ENCODE data around the gene MGRN1.

The MGRN1 gene

GRCh38 chr16:4675864-4676786 lies 51.5 kb downstream of the MGRN1 start:
- no peak for DNase-seq (ENCODE audit: low spot score)

DNA sequence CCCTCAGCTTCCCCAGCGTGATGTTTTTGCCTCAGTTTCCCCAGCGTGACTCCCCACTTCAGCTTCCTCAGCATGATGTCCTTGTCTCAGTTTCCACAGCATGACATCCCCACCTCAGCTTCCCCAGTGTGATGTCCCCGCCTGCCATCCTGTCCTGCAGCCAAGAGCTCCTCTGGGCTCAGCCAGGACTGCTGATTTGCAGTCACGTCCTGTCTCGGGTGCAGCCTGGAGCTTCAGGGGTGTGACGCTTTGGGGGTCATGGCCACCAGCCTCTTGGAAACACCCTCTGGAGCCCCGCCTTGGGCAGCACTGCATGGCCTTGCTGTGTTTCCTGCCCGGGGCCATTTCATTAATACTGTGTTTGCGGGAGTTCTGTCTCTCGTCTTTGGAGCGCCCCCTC lies 52.2 kb downstream of the MGRN1 start:
- no peak for DNase-seq (ENCODE audit: low spot score)

- no peak for DNase-seq (ENCODE audit: low spot score)
Measured at GRCh38 chr16:4677390-4677789, 52.8 kb downstream of the MGRN1 start.

- DNase-seq (ENCODE audit: low spot score), result no peak
Measured at GRCh38 chr16:4677994-4678393, 53.4 kb downstream of the MGRN1 start.

GRCh38 chr16:4678596-4678995 lies 54.0 kb downstream of the MGRN1 start:
- no peak for DNase-seq (ENCODE audit: low spot score)

DNA sequence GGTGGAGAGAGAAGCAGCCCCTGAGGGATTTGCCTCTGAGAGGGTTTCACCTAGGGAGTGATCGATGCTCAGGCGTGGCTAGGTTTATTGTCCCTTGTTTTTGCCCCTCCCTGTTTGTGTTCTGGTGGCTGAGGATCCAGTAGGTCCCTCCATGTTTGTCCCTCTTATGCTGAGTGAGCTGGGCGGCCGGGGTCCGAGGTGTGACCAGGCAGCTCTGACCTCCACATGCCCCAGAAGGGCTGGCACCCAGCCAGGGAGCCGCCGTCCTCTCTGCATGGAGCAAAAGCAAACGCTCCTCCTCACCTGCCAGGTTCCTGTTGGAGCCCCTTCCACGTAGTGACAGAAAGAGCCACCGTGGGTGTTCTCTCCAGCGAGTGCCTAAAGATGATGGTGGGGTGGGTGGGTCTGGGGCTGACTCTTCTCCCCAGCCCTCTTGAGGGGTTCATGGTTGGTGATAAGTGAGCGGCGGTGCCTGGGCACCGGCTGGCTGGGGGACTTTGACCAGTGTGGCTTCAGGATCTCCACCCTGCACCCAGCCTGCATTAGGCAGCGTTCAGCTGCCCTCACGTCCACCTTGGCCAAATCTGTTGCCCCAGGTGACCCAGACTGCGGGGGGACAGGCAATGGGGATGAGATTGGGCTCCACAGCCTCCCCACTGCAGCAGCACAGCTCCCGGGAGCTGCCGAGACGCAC lies 54.7 kb downstream of the MGRN1 start:
- DNase-seq (ENCODE audit: low spot score), result no peak

DNA sequence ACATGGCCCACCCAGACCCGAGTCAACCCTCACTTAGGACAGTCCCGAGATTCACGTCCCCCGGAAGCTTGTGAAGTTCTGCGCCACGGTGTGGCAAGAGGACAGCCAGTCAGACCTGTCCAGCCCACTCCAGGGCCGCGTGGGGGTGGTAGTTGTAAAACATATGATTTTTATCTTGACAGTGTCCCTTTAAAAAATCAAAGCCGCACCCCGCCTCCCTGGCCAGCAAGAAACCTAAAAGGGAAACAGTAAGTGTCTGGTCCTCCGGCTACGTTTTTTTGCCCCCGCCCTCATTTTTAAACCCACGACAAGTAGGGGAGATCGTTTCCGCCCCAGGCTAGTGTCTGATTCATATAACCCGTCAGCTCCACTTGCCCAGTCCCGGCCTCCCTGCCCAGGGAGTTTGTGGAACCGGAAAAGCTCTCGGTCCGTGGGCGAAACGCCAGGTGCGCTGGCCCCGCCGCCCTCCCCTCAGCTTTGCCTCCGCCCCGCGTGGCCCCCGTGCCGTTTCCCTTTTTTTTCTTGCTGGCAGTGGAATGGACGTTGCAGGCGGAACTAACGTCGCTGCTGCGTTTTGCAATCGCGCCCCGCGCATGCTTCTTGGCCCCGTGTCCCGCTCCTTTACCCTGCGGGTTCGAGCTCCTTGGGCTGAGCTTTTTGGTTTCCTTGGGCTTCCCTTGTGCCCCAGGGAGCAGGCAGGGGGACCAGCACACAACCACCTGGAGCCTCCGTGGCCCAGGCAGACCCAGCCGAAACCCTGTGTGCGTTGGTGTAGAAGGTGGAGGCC lies 55.4 kb downstream of the MGRN1 start:
- DNase-seq (ENCODE audit: low spot score), result no peak

GRCh38 chr16:4680673-4681470 lies 56.2 kb downstream of the MGRN1 start:
- DNase-seq (ENCODE audit: low spot score), result no peak

- no peak for DNase-seq (ENCODE audit: low spot score)
Measured at GRCh38 chr16:4681471-4682083, 57.0 kb downstream of the MGRN1 start.

- DNase-seq (ENCODE audit: low spot score), result no peak
Measured at GRCh38 chr16:4682084-4682591, 57.5 kb downstream of the MGRN1 start.

DNA sequence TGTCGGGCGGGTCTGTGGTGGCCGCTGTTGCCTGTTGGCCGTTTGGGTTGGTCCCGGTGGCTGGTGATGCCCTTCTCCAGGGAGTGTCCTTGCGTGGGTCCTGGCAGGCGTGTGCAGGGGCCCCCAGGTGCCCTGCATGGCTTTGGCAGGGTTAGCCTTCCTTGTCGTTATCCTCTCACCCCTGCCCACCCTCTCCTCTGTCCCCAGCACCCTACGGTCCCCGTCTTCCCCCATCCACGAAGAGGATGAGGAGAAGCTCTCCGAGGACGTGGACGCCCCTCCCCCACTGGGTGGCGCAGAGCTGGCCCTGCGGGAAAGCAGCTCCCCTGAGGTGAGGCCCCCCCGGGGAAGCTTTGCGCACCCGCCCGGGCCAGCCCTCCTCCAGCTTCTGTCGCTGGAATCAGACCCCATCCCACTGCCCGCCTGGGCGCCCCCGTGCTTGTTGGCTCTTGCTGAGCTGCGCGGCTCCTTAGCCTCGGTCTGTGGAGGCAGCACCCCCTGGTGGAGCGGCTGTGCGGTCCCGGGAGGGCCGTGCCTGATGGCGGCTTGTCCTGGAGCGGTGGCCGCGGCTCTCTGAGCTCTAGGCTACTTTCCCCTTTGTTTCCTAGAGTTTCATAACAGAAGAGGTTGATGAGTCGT lies 58.1 kb downstream of the MGRN1 start:
- DNase-seq (ENCODE audit: low spot score), result peak; percentile 67

DNA sequence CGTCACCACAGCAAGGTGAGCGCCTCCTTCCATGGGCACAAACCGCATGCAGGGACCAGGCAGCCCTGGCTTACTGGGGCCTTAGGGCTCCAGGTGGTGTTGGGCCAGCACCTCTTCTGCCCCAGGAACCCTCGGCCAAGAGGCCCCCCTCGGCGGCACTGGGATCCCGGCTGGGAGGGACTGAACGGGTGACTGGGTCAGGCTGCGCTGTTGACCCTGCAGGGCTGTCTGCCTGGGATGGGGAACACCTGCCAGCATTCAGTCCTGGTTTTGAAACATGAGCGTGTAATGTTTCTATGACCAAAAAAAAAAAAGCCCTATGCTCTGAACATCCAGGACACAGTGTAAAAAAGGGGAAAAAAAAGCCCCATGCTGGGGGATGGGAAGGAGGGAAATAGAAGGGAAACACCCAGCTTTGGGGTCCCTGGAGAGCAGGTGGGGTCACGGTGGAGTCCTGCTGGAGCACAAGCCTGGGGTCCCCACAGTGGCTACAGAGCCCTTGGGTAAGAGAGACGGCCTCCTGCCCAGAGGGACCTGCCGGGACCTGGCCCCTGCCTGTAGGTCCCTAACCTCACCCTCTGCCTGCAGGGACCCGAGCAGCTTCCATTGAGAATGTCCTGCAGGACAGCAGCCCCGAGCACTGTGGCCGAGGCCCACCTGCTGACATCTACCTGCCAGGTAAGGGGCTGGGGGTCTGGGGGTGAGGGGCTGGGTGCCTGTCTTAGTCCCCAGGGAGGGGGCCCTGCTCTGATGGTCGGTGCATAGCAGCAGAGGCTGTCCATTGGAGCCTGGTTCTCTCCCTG lies 58.8 kb downstream of the MGRN1 start:
- no peak for DNase-seq (ENCODE audit: low spot score)

DNA sequence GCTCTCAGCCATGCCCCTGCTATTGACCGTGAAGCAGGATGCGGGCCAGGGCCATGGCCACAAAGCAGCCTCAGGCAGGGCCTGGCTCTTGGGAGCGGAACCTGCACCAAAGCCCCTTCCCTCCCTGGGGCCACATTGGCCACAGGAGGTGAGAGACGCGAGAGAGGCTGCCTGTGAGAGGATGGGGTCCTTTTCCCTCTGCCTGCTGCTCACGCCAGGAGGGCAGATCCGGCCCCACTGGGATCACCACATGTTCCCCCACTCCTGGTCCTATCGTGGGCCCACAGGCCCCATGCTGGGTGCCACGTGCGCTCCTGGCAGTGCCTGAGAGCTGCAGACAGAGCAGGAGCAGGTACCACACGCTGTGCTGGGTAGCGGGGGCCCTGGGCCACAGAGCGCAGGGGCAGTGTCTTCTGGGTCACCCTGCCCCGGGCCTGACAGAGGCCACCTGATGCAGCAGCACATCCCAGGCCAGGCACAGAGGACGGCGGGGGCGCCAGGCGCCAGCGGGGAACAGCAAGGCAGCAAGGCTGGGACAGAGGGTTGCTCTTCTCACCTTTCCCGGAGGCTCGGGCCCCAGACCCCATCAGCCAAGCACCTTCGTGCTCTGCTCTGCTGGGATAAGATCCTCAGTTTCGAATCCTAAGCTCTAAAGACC lies 59.6 kb downstream of the MGRN1 start:
- DNase-seq (ENCODE audit: low spot score), result no peak

DNA sequence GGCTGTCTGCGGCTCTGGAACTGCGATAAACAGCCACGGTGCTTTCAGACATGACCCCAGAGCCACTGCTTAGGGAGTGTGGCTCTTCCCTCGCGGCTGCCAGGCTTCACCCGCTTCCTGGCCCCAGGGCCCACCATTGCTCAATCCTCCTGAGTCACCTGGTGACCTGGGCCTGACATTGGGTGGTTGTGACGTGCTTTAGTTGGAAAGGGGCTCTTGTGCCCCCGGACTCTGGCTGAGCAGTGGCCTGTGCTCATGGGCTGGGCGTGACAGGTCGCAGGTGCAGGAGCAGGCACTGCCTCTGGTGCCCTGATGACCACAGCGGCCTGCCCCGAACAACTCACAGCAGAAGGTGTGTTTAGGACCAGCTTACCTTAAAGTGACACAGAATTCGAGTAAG lies 60.1 kb downstream of the MGRN1 start:
- no peak for DNase-seq (ENCODE audit: low spot score)

- no peak for DNase-seq (ENCODE audit: low spot score)
Measured at GRCh38 chr16:4685292-4685691, 60.7 kb downstream of the MGRN1 start.

DNA sequence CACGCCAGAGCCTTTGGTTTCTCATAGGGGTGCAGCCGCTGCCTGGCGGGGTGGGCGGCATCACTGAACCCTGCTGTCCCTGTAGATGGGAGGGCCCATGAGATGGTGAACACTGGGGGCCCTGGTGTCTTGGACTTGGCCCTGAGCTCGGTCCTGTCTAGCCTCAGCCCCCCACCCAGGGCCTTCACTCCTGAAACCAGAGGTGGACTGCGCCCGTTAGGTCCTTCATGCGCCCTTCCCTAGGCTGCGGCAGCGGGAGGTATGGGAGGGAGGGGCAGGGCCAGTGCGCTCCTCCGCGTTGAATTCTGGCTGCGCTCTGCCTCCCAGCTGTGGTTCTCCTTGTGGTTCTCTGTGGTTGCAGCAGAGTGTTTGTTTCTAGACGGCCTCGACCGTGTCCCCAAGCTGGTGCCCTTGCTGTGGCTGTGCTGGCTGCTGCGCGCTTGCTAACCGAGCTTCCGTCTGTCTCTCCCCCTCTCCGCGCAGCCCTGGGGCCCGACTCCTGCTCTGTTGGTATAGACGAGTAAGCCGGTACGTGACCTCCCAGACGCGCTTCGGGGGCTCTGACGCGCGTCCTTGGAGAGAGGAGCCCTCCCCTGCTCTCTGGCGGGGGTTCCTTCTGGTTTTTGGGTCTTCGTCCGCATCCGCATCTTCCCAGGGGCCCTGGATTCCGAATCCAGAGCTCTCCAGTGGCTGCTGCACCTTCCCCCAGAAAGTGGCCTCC lies 61.3 kb downstream of the MGRN1 start:
- DNase-seq (ENCODE audit: low spot score), result no peak

DNA sequence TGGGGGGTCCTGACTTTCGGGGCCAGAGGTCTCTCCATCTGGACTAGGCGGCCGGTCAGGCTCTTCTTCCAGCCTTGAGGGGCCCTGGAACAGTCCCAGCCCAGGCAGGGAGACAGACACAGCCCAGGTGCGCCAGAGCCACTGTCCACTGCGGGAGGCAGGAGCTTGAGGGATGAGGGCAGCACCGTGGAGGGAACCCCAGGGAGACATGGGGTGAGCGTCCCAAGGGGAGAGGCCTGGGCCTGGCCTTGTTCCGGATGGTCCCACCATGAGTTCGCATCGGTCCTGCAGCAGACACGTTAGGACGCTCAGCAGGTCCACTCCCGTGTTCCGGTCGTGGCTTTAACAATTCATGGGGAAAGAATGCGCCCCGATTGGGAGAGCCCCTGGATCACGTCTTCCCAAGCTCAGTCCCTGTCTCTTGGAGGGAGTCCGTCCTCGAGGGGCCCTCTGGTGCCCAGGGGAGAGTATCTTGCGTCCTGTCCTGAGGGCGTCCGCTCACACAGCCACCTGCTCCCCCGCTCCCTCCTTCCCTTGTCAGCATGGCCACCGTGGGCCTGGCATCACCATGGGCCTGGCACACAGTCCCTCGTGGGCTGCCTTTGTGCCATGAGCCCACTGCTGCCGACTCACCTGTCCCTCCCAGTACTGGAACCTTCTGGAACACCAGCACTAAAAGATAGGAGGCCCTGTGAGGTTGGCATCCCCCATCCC lies 62.0 kb downstream of the MGRN1 start:
- no peak for DNase-seq (ENCODE audit: low spot score)

DNA sequence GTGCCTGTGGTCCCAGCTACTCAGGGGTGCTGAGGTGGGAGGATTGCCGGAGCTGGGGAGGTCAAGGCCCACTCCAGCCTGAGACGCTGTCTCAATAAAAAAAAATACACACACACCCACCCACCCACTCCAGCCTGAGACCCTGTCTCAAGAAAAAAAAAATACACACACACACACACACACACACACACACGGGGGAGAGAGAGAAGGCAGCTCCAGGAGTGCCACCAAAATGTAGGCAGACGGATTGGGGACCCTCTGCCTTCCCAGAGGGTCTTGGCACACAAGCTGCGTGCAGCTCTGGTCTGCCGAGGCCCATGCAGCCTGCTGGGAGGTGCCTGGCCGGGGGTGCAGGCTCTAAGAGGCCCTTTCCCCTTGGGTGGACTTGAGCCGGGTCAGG lies 62.8 kb downstream of the MGRN1 start:
- DNase-seq (ENCODE audit: low spot score), result no peak

Data from D341Med (cell line).